MM.1S (cell line): Measurements from ENCODE around the gene XRCC3.

ENCODE experiments used
- DNase-seq: peaks from one replicate; pipeline ENCODE4 v3.0.0-alpha.2; 2015
- H2AFZ ChIP-seq: fragments of 300-600 bp; sonication (generic); 2 replicates; pipeline ENCODE4 v1.6.0; 2016; ENCODE audit warnings: antibody characterized with exemption, low read length
- H3F3A ChIP-seq: fragments of 300-600 bp; sonication (generic); 2 replicates; pipeline ENCODE4 v1.6.1; 2016; ENCODE audit warnings: mild to moderate bottlenecking, antibody characterized with exemption, low read length, moderate library complexity, mixed read lengths; ENCODE audit not compliant: insufficient read depth
- H3K27ac ChIP-seq: fragments of 300-600 bp; sonication (generic); 2 replicates; pipeline ENCODE4 v1.5.1; 2016; ENCODE audit warnings: mild to moderate bottlenecking, low read length
- H3K27me3 ChIP-seq: fragments of 300-600 bp; sonication (generic); replicated peaks from 2 replicates; pipeline ENCODE4 v1.6.0; 2016; ENCODE audit warnings: low read length; ENCODE audit not compliant: insufficient read depth
- H3K36me3 ChIP-seq: fragments of 300-600 bp; sonication (generic); replicated peaks from 2 replicates; pipeline ENCODE4 v1.6.1; 2016; ENCODE audit warnings: mild to moderate bottlenecking, low read length, mixed read lengths; ENCODE audit not compliant: insufficient read depth
- H3K4me1 ChIP-seq: fragments of 300-600 bp; sonication (generic); 2 replicates; pipeline ENCODE4 v1.6.1; 2016; ENCODE audit warnings: low read length, mixed read lengths
- H3K4me2 ChIP-seq: fragments of 300-600 bp; sonication (generic); 2 replicates; pipeline ENCODE4 v1.6.0; 2016; ENCODE audit warnings: low read depth, low read length
- H3K4me3 ChIP-seq: fragments of 300-600 bp; sonication (generic); 2 replicates; pipeline ENCODE4 v1.5.1; 2016; ENCODE audit warnings: low read length, mixed read lengths
- H3K79me2 ChIP-seq: fragments of 300-600 bp; sonication (generic); 2 replicates; pipeline ENCODE4 v1.6.1; 2016; ENCODE audit warnings: mixed run types, low read length, mixed read lengths
- H3K9ac ChIP-seq: fragments of 300-600 bp; sonication (generic); 2 replicates; pipeline ENCODE4 v1.6.1; 2016; ENCODE audit warnings: low read length, mixed read lengths
- H3K9me2 ChIP-seq: fragments of 300-600 bp; sonication (generic); replicated peaks from 2 replicates; pipeline ENCODE4 v1.6.1; 2016; ENCODE audit warnings: mild to moderate bottlenecking, low read length, mixed read lengths; ENCODE audit not compliant: insufficient read depth
- H3K9me3 ChIP-seq: fragments of 300-600 bp; sonication (generic); replicated peaks from 2 replicates; pipeline ENCODE4 v1.6.1; 2016; ENCODE audit warnings: mild to moderate bottlenecking, low read length, mixed read lengths; ENCODE audit not compliant: insufficient read depth
- H4K20me1 ChIP-seq: fragments of 300-600 bp; sonication (generic); 2 replicates; pipeline ENCODE4 v1.6.1; 2016; ENCODE audit warnings: mild to moderate bottlenecking, low read length, moderate library complexity, mixed read lengths; ENCODE audit not compliant: insufficient read depth
- CTCF ChIP-seq: fragments of 300-600 bp; sonication (generic); IDR thresholded peaks from 2 replicates; pipeline ENCODE4 v1.5.1; 2016; ENCODE audit warnings: antibody characterized with exemption, low read length, mixed read lengths
- EZH2 ChIP-seq: fragments of 300-600 bp; sonication (generic); optimal IDR thresholded peaks from 2 replicates; pipeline ENCODE3; 2017; ENCODE audit warnings: low read depth, mild to moderate bottlenecking, antibody characterized with exemption, low read length, mixed read lengths
- EZH2phosphoT487 ChIP-seq: fragments of 300-600 bp; sonication (generic); IDR thresholded peaks from 2 replicates; pipeline ENCODE4 v1.6.1; 2018; ENCODE audit warnings: antibody characterized with exemption, low read length

Gene XRCC3

GRCh38 chr14:103705118-103705503 lies 10.1 kb downstream of the XRCC3 start:
- Histone ChIP-seq H3F3A (no peaks in the 10 kb centered on the region), H3K9me2 (no peaks in the 10 kb centered on the region), H4K20me1 (no peaks in the 10 kb centered on the region), H3K9me3 (no peaks in the 10 kb centered on the region), H3K27me3 (no peaks in the 10 kb centered on the region), H3K4me2 (no peak overlapping the region), H2AFZ (no peak overlapping the region), H3K4me3 (no peak overlapping the region), H3K4me1 (no peaks in the 10 kb centered on the region), H3K79me2 (no peaks in the 10 kb centered on the region), H3K27ac (no peak overlapping the region), H3K9ac (no peak overlapping the region), H3K36me3 (no peaks in the 10 kb centered on the region)
- DNase-seq: no peak
- no peak for TF ChIP-seq EZH2phosphoT487
- no peak for TF ChIP-seq CTCF
- TF ChIP-seq EZH2: no peak

GRCh38 chr14:103704708-103705107 lies 10.5 kb downstream of the XRCC3 start:
- H3K9ac ChIP-seq: no peak overlapping the region
- H3K4me3 ChIP-seq: no peak overlapping the region
- no peaks in the 10 kb centered on the region for H4K20me1 ChIP-seq
- DNase-seq: no peak
- H3K36me3 ChIP-seq: no peaks in the 10 kb centered on the region
- no peak for TF ChIP-seq EZH2
- TF ChIP-seq CTCF: no peak
- no peak for TF ChIP-seq EZH2phosphoT487
- H3K4me1 ChIP-seq: no peaks in the 10 kb centered on the region
- no peaks in the 10 kb centered on the region for H3F3A ChIP-seq
- no peak overlapping the region for H3K4me2 ChIP-seq
- no peaks in the 10 kb centered on the region for H3K27me3 ChIP-seq
- no peak overlapping the region for H2AFZ ChIP-seq
- no peak overlapping the region for H3K27ac ChIP-seq
- no peaks in the 10 kb centered on the region for H3K9me2 ChIP-seq
- H3K79me2 ChIP-seq: no peaks in the 10 kb centered on the region
- no peaks in the 10 kb centered on the region for H3K9me3 ChIP-seq

- Histone ChIP-seq H3K9me3 (no peaks in the 10 kb centered on the region), H3K9me2 (no peaks in the 10 kb centered on the region), H3K79me2 (no peaks in the 10 kb centered on the region), H3K9ac (no peak overlapping the region), H3K36me3 (no peaks in the 10 kb centered on the region), H3K4me2 (no peak overlapping the region), H3K27ac (no peak overlapping the region), H3K27me3 (no peaks in the 10 kb centered on the region), H2AFZ (no peak overlapping the region), H4K20me1 (no peaks in the 10 kb centered on the region), H3F3A (no peaks in the 10 kb centered on the region), H3K4me3 (no peak overlapping the region), H3K4me1 (no peaks in the 10 kb centered on the region)
- no peak for TF ChIP-seq EZH2
- no peak for TF ChIP-seq EZH2phosphoT487
- TF ChIP-seq CTCF: no peak
- no peak for DNase-seq
Measured at GRCh38 chr14:103703433-103704385, 11.5 kb downstream of the XRCC3 start.
